ENCODE results near the gene TEX10.
"Not testable (repeated sequence)": the region's sequence is repeated elsewhere in the genome, so short reads cannot be mapped to it uniquely, and the experiment has no call there.

Gene TEX10

GRCh38 chr9:100346836-100347235, 5.9 kb downstream of the TEX10 start:
- DNase-seq (ENCODE audit: low read depth in 3 of 3), result no peak

GRCh38 chr9:100341889-100342288, 10.9 kb downstream of the TEX10 start:
- no peak for DNase-seq (ENCODE audit: low read depth in 3 of 3)

GRCh38 chr9:100340224-100340623, 12.5 kb downstream of the TEX10 start:
- no peak for DNase-seq (ENCODE audit: low read depth in 3 of 3)

- not testable (repeated sequence) for DNase-seq (ENCODE audit: low read depth in 3 of 3)
Observed at GRCh38 chr9:100338736-100339135, 14.0 kb downstream of the TEX10 start.

GRCh38 chr9:100324594-100325200, 28.0 kb downstream of the TEX10 start:
- DNase-seq (ENCODE audit: low read depth in 3 of 3), result no peak

- no peak for DNase-seq (ENCODE audit: low read depth in 3 of 3)
Observed at GRCh38 chr9:100322954-100323536, 29.7 kb downstream of the TEX10 start.

GRCh38 chr9:100317706-100318105, 35.0 kb downstream of the TEX10 start:
- no peak for DNase-seq (ENCODE audit: low read depth in 3 of 3)

- no peak for DNase-seq (ENCODE audit: low read depth in 3 of 3)
Observed at GRCh38 chr9:100315561-100315960, 37.2 kb downstream of the TEX10 start.

GRCh38 chr9:100309992-100310391, 42.8 kb downstream of the TEX10 start:
- DNase-seq (ENCODE audit: low read depth in 3 of 3), result no peak

- no peak for DNase-seq (ENCODE audit: low read depth in 3 of 3)
Observed at GRCh38 chr9:100308965-100309564, 43.7 kb downstream of the TEX10 start.

GRCh38 chr9:100307080-100307479, 45.7 kb downstream of the TEX10 start:
- DNase-seq (ENCODE audit: low read depth in 3 of 3), result no peak

GRCh38 chr9:100306283-100306682, 46.5 kb downstream of the TEX10 start:
- DNase-seq (ENCODE audit: low read depth in 3 of 3), result no peak

- no peak for DNase-seq (ENCODE audit: low read depth in 3 of 3)
Observed at GRCh38 chr9:100303747-100304146, 49.0 kb downstream of the TEX10 start.

- no peak for DNase-seq (ENCODE audit: low read depth in 3 of 3)
Observed at GRCh38 chr9:100298378-100298777, 54.4 kb downstream of the TEX10 start.

GRCh38 chr9:100296407-100296806, 56.3 kb downstream of the TEX10 start:
- no peak for DNase-seq (ENCODE audit: low read depth in 3 of 3)

GRCh38 chr9:100295240-100295639, 57.5 kb downstream of the TEX10 start:
- no peak for DNase-seq (ENCODE audit: low read depth in 3 of 3)

GRCh38 chr9:100294806-100295205, 57.9 kb downstream of the TEX10 start:
- DNase-seq (ENCODE audit: low read depth in 3 of 3), result no peak

- no peak for DNase-seq (ENCODE audit: low read depth in 3 of 3)
Observed at GRCh38 chr9:100294341-100294740, 58.4 kb downstream of the TEX10 start.

GRCh38 chr9:100292414-100292813, 60.3 kb downstream of the TEX10 start:
- DNase-seq (ENCODE audit: low read depth in 3 of 3), result no peak

GRCh38 chr9:100290714-100291113, 62.0 kb downstream of the TEX10 start:
- no peak for DNase-seq (ENCODE audit: low read depth in 3 of 3)

- no peak for DNase-seq (ENCODE audit: low read depth in 3 of 3)
Observed at GRCh38 chr9:100287186-100287585, 65.6 kb downstream of the TEX10 start.

GRCh38 chr9:100286257-100286656, 66.5 kb downstream of the TEX10 start:
- DNase-seq (ENCODE audit: low read depth in 3 of 3), result no peak

- no peak for DNase-seq (ENCODE audit: low read depth in 3 of 3)
Observed at GRCh38 chr9:100285601-100286000, 67.1 kb downstream of the TEX10 start.

GRCh38 chr9:100285080-100285479, 67.7 kb downstream of the TEX10 start:
- no peak for DNase-seq (ENCODE audit: low read depth in 3 of 3)
